Tibial nerve (tissue), 4 donors: ENCODE measurements around the gene DGLUCY.
A peak's percentile ranks its signal among the peaks of the same experiment; 100 is the strongest.

Experiments used
- CTCF ChIP-seq, 5 experiments: fragments of 200-600 bp in 3 of 5; fragments of 450-650 bp in 2 of 5; sonication (generic) in 3 of 5; IDR thresholded peaks; one replicate each; pipeline ENCODE4 v1.5.1; 2016 to 2019; ENCODE audit warnings: antibody characterized with exemption in 5 of 5, mild to moderate bottlenecking in 3 of 5, moderate library complexity in 2 of 5
- EP300 ChIP-seq, 2 donors: sonication (generic); formaldehyde crosslinking; IDR thresholded peaks; one replicate each; pipeline ENCODE4 v1.6.1; 2017; ENCODE audit warnings: antibody characterized with exemption in 2 of 2, mild to moderate bottlenecking in 1 of 2
- POLR2A ChIP-seq, 2 donors: fragments of 450-650 bp; IDR thresholded peaks; one replicate each; pipeline ENCODE4 v1.6.1; 2017; ENCODE audit warnings: antibody characterized with exemption in 2 of 2, mild to moderate bottlenecking in 2 of 2, moderate library complexity in 2 of 2

- no peak for TF ChIP-seq CTCF (IDR thresholded peaks at IDR 0.05)
- TF ChIP-seq POLR2A (IDR thresholded peaks at IDR 0.05) = no peak
- peak in 1 of 2 donors; percentile 20 for TF ChIP-seq EP300 (IDR thresholded peaks at IDR 0.05)
Measured at GRCh38 chr14:91220581-91221000, 106.7 kb downstream of the DGLUCY start.
